Ecto neural progenitor cell (in vitro differentiated cells): ENCODE results near the gene CRHR1.
A peak's percentile ranks its signal among the peaks of the same experiment; 100 is the strongest.

ENCODE experiments used
- DNase-seq: peaks from one replicate; pipeline ENCODE4 v3.0.0-alpha.2; 2018; ENCODE audit warnings: low spot score

CRHR1 gene

GRCh38 chr17:45758544-45758943, 25.6 kb upstream of the CRHR1 start:
- no peak for DNase-seq

- DNase-seq: no peak
These were observed 24.4 kb upstream of the CRHR1 start for GRCh38 chr17:45759761-45760160.

- DNase-seq: no peak
These were observed 22.1 kb upstream of the CRHR1 start for GRCh38 chr17:45761957-45762565.

GRCh38 chr17:45763182-45763581, 20.9 kb upstream of the CRHR1 start:
- no peak for DNase-seq

- DNase-seq: no peak
These were observed 19.6 kb upstream of the CRHR1 start for GRCh38 chr17:45764479-45764878.

GRCh38 chr17:45768000-45768399, 16.1 kb upstream of the CRHR1 start:
- peak; percentile 65 for DNase-seq

- peak; percentile 87 for DNase-seq
These were observed 13.4 kb upstream of the CRHR1 start for GRCh38 chr17:45770632-45771270.

- peak; percentile 62 for DNase-seq
These were observed 12.7 kb upstream of the CRHR1 start for GRCh38 chr17:45771271-45771959.

- DNase-seq: no peak
These were observed 9.0 kb upstream of the CRHR1 start for GRCh38 chr17:45775148-45775547.

- no peak for DNase-seq
These were observed 8.5 kb upstream of the CRHR1 start for GRCh38 chr17:45775576-45776011.

GRCh38 chr17:45776896-45777295, 7.2 kb upstream of the CRHR1 start:
- no peak for DNase-seq

- DNase-seq: no peak
These were observed 6.7 kb upstream of the CRHR1 start for GRCh38 chr17:45777388-45777787.

GRCh38 chr17:45780921-45781320, 3.2 kb upstream of the CRHR1 start:
- DNase-seq: no peak

GRCh38 chr17:45782889-45783592, 1.1 kb upstream of the CRHR1 start:
- DNase-seq: peak; percentile 88

GRCh38 chr17:45783593-45784292, 377 bp upstream of the CRHR1 start:
- peak; percentile 88 for DNase-seq

GRCh38 chr17:45784741-45785479, 790 bp downstream of the CRHR1 start:
- DNase-seq: peak; percentile 82

- no peak for DNase-seq
These were observed 1.5 kb downstream of the CRHR1 start for GRCh38 chr17:45785480-45786193.

- no peak for DNase-seq
These were observed 2.2 kb downstream of the CRHR1 start for GRCh38 chr17:45786349-45786748.

- DNase-seq: no peak
These were observed 2.9 kb downstream of the CRHR1 start for GRCh38 chr17:45787044-45787443.

- no peak for DNase-seq
These were observed 3.5 kb downstream of the CRHR1 start for GRCh38 chr17:45787656-45788055.

- DNase-seq: no peak
These were observed 3.9 kb downstream of the CRHR1 start for GRCh38 chr17:45788057-45788456.
